Measurements from ENCODE around the gene TCF4.

- TF ChIP-seq CTCF (IDR thresholded peaks at IDR 0.05 in 8 of 11, conservative IDR thresholded peaks at IDR 0.05 in 3 of 11) (no peak), POLR2A (IDR thresholded peaks at IDR 0.05) (no peak), POLR2AphosphoS5 (IDR thresholded peaks at IDR 0.05) (no peak)
Observed at GRCh38 chr18:55353806-55354205, 234.2 kb downstream of the TCF4 start.

Measured in spleen (tissue), 7 donors.